Spinal cord (tissue), 10 donors: ENCODE results near the gene TCF7L1. TPM values are rescaled to one million over a fixed set of nuclear protein-coding genes. Genes with fewer than 3 reads are reported as not detected.
A peak's percentile ranks its signal among the peaks of the same experiment; 100 is the strongest.

Experiments
- DNase-seq, 6 donors: peaks; one replicate each; pipeline versions ENCODE4 v3.0.0 to v3.0.0-alpha.2; 2013 to 2015; ENCODE audit warnings: low spot score in 6 of 6, low read depth in 4 of 6
- H3K27ac ChIP-seq: one replicate; pipeline ENCODE4 v1.5.1; 2013; ENCODE audit warnings: low read depth, low read length, control low read depth
- H3K27me3 ChIP-seq: one replicate; pipeline ENCODE4 v1.6.1; 2013; ENCODE audit warnings: low read length; ENCODE audit not compliant: control insufficient read depth, insufficient read depth
- H3K36me3 ChIP-seq: one replicate; pipeline ENCODE4 v1.6.1; 2013; ENCODE audit warnings: low read length; ENCODE audit not compliant: control insufficient read depth, insufficient read depth
- H3K4me1 ChIP-seq: one replicate; pipeline ENCODE4 v1.6.1; 2013; ENCODE audit warnings: low read length; ENCODE audit not compliant: control insufficient read depth, insufficient read depth
- H3K4me3 ChIP-seq: one replicate; pipeline ENCODE4 v1.5.1; 2013; ENCODE audit warnings: low read depth, low read length, control low read depth
- H3K9me3 ChIP-seq: one replicate; pipeline ENCODE4 v1.6.1; 2013; ENCODE audit warnings: low read length; ENCODE audit not compliant: control insufficient read depth, insufficient read depth
- WGBS: methylation state at CpG from one replicate; pipeline ENCODE4 v1.1.5; 2013; ENCODE audit warnings: missing lambda C conversion rate; ENCODE audit not compliant: insufficient coverage; 5-methylcytosine and 5-hydroxymethylcytosine counted together
- polyA plus RNA-seq, 2 donors: library from polyadenylated mRNA; unstranded; fragments of 120-200 nt; gene quantifications; one replicate each; pipeline ENCODE4 v1.2.1, GENCODE V29; 2013; ENCODE audit not compliant: insufficient read length in 2 of 2
- total RNA-seq, 2 donors: library from RNA; depleted of rRNA in 1 of 2; stranded (reverse); fragments of 120-200 nt in 1 of 2; fragments of >200 nt in 1 of 2; gene quantifications; one replicate each; pipeline versions ENCODE4 v1.2.3 to v1.2.4, GENCODE V29; 2013 to 2014
- donor health status: healthy.

Gene TCF7L1
- total and polyA plus RNA-seq, 4 donors, result 3.4 to 41.9 (median 19.9) TPM

- H3K4me3 ChIP-seq, result no peak overlapping the region
- peaks cover 2% of the 10 kb centered on the region for H3K36me3 ChIP-seq
- H3K27ac ChIP-seq, result no peak overlapping the region
- H3K4me1 ChIP-seq, result peaks cover 59% of the 10 kb centered on the region
- H3K9me3 ChIP-seq, result no peaks in the 10 kb centered on the region
- no peaks in the 10 kb centered on the region for H3K27me3 ChIP-seq
- no CpG with 5 or more reads among the region's 1 CpG for WGBS
- DNase-seq, result no peak
Measured at GRCh38 chr2:85178154-85178553, 45.0 kb downstream of the TCF7L1 start.

- peak in 1 of 6 donors; percentile 49 for DNase-seq
- peak overlapping the region; percentile 17 for H3K27ac ChIP-seq
- no peaks in the 10 kb centered on the region for H3K9me3 ChIP-seq
- WGBS, result 31% methylated on average over 3 of the region's 5 CpGs
- no peaks in the 10 kb centered on the region for H3K27me3 ChIP-seq
- H3K4me1 ChIP-seq, result peaks cover 58% of the 10 kb centered on the region
- H3K36me3 ChIP-seq, result peaks cover 2% of the 10 kb centered on the region
- H3K4me3 ChIP-seq, result no peak overlapping the region
Measured at GRCh38 chr2:85178980-85179411, 45.8 kb downstream of the TCF7L1 start.

- peaks cover 55% of the 10 kb centered on the region for H3K4me1 ChIP-seq
- H3K27ac ChIP-seq, result peak overlapping the region; percentile 48
- H3K9me3 ChIP-seq, result no peaks in the 10 kb centered on the region
- DNase-seq, result no peak
- no peak overlapping the region for H3K4me3 ChIP-seq
- H3K36me3 ChIP-seq, result peaks cover 2% of the 10 kb centered on the region
- H3K27me3 ChIP-seq, result no peaks in the 10 kb centered on the region
- no CpG with 5 or more reads among the region's 3 CpGs for WGBS
Measured at GRCh38 chr2:85179541-85179940, 46.3 kb downstream of the TCF7L1 start.

GRCh38 chr2:85180322-85181133, 47.3 kb downstream of the TCF7L1 start:
- H3K4me3 ChIP-seq, result no peak overlapping the region
- H3K9me3 ChIP-seq, result no peaks in the 10 kb centered on the region
- no peaks in the 10 kb centered on the region for H3K27me3 ChIP-seq
- peaks cover 45% of the 10 kb centered on the region for H3K4me1 ChIP-seq
- no peak for DNase-seq
- 84% methylated on average over 7 of the region's 12 CpGs for WGBS
- no peak overlapping the region for H3K27ac ChIP-seq
- no peaks in the 10 kb centered on the region for H3K36me3 ChIP-seq

GRCh38 chr2:85181134-85181631, 48.0 kb downstream of the TCF7L1 start:
- no peaks in the 10 kb centered on the region for H3K27me3 ChIP-seq
- no peaks in the 10 kb centered on the region for H3K9me3 ChIP-seq
- H3K36me3 ChIP-seq, result no peaks in the 10 kb centered on the region
- WGBS, result 63% methylated on average over 5 of the region's 5 CpGs
- no peak overlapping the region for H3K4me3 ChIP-seq
- H3K4me1 ChIP-seq, result peaks cover 41% of the 10 kb centered on the region
- H3K27ac ChIP-seq, result no peak overlapping the region
- no peak for DNase-seq

GRCh38 chr2:85181844-85182456, 48.8 kb downstream of the TCF7L1 start:
- peaks cover 39% of the 10 kb centered on the region for H3K4me1 ChIP-seq
- 88% methylated on average over 11 of the region's 11 CpGs for WGBS
- H3K27ac ChIP-seq, result no peak overlapping the region

GRCh38 chr2:85183076-85183475, 49.9 kb downstream of the TCF7L1 start:
- 83% methylated on average over 3 of the region's 3 CpGs for WGBS
- H3K4me3 ChIP-seq, result no peak overlapping the region
- no peaks in the 10 kb centered on the region for H3K36me3 ChIP-seq
- DNase-seq, result no peak
- H3K9me3 ChIP-seq, result no peaks in the 10 kb centered on the region
- H3K4me1 ChIP-seq, result peaks cover 39% of the 10 kb centered on the region
- H3K27ac ChIP-seq, result no peak overlapping the region
- no peaks in the 10 kb centered on the region for H3K27me3 ChIP-seq

More at GRCh38 chr2:85181844-85182456, 48.8 kb downstream of the TCF7L1 start:
- no peak for DNase-seq
- no peaks in the 10 kb centered on the region for H3K9me3 ChIP-seq
- H3K4me3 ChIP-seq, result no peak overlapping the region
- no peaks in the 10 kb centered on the region for H3K27me3 ChIP-seq
- H3K36me3 ChIP-seq, result no peaks in the 10 kb centered on the region

GRCh38 chr2:85183479-85183878, 50.3 kb downstream of the TCF7L1 start:
- no peaks in the 10 kb centered on the region for H3K9me3 ChIP-seq
- H3K4me1 ChIP-seq, result peaks cover 36% of the 10 kb centered on the region
- 82% methylated on average over 4 of the region's 4 CpGs for WGBS
- DNase-seq, result no peak
- no peaks in the 10 kb centered on the region for H3K27me3 ChIP-seq
- H3K36me3 ChIP-seq, result no peaks in the 10 kb centered on the region
- H3K4me3 ChIP-seq, result no peak overlapping the region
- no peak overlapping the region for H3K27ac ChIP-seq

GRCh38 chr2:85184231-85184630, 51.0 kb downstream of the TCF7L1 start:
- Histone ChIP-seq H3K36me3 (no peaks in the 10 kb centered on the region), H3K4me3 (no peak overlapping the region), H3K27me3 (no peaks in the 10 kb centered on the region), H3K4me1 (peaks cover 36% of the 10 kb centered on the region), H3K27ac (no peak overlapping the region), H3K9me3 (no peaks in the 10 kb centered on the region)
- 98% methylated on average over 8 of the region's 9 CpGs for whole genome bisulfite sequencing
- DNase-seq, result no peak
